ENCODE data around the gene ABLIM1.

DNA sequence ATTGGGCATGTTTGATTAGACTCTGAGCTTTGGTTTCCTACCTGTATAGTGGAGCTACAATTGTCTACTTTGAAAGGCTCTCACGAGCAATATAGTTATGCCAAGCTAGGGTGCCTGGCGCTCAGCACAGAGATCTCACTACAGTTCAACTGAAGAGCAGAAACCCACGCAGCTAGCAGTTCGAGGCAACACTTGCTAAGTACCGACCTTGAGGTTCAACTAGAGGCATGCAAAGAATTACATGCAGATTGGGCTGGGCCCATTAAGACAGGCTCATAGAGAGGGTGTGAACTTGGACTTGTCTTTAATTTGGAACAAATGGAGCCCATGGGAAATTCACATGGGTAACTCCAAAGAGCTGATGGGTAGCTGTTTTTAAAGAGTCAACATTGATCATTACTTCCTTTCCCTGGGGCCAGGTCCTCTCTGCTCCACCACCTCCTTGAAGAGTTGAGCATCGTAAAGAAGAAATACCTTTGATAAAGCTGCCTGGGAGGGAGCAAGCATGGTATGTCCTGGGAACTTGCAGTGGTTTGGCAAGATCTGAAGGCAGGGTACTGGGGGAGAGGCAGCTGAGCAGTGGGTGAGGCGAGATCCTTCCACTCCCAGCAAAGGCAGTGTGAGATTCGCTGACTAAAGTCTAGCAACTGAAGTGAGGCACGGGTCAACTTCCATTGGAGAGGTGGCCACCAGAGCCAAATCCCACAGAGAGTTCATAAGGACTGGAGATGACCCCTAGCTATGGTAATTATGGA lies 228.3 kb downstream of the ABLIM1 start:
- TF ChIP-seq GATA3 (IDR thresholded peaks at IDR 0.05; ENCODE audit: low read depth, low read length) (no peak), GATA2 (IDR thresholded peaks at IDR 0.05; ENCODE audit: low read depth, low read length) (no peak)
